GM18951 (cell line): ENCODE results near the gene PDHB.

Experiments used
- POLR2A ChIP-seq: IDR thresholded peaks from 4 replicates; pipeline ENCODE4 v1.6.1; 2011; ENCODE audit warnings: mild to moderate bottlenecking; ENCODE audit not compliant: insufficient read length, insufficient read depth; ENCODE audit errors: extremely low read depth
- in situ Hi-C: fragments of 300-500 bp; cut with MboI; formaldehyde crosslinking; loops from one replicate; pipeline ENCODE4 v1.12.0; 2022; ENCODE audit warnings: low sequenced_read_pairs, mixed read lengths, inconsistent platforms; ENCODE audit not compliant: unreplicated experiment

Gene PDHB

DNA sequence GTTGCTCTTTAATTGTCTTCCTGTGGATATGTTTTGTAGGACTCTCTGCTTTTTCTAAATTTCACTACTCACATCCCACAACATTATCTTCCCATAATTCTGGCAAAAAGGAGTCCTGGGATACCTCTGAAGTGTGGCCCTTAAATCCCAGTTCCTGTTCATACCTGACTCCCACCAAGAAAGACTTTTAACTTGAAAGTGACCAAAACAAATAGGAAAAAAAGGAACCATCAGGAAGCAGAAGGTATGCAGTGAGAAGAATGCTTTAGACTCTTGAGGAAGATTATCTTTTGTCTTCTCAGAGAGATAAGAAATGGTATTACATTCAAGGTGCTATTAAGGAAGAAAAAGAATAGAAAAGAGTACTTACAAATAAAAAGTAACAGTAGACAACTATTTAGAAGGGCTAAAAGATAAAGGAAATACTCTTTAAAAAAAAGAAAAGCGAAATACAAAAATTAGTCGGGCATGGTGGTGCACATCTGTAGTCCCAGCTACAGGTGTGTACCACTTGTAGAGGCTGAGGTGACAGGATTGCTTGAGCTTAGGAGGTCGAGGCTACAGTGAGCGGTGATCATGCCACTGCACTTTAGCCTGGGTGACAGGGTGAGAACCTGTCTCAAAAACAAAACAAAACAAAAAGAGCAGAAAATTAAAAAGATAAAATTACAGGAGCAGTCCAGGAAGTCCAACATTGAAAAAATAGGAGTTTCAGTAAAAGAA, 54.1 kb downstream of the PDHB start:
- in situ Hi-C loops: no loop called here

DNA sequence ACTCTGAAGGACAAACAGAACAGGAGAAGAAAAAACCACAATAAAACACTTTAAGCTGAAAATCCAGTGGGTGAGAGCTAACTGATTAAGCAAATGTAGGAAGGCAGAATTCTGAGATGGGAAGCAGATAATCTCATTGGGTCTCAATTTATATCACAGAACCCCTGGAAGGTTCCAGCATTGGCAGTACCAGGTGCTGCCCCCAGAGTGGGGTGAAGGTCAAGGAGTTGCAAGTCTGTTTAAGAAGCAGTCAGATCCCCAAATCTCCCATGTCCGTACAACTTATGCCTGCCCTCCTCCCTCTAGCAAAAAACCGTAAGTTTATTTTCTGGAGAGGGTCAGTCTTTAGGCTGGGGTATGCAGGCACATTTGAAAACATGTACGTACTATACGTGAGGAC, 55.9 kb downstream of the PDHB start:
- in situ Hi-C loops: no loop called here
- TF ChIP-seq POLR2A: no peak

More for the DNA sequence above, 54.1 kb downstream of the PDHB start:
- no peak for TF ChIP-seq POLR2A
